Stimulated activated memory B cell treated with anti-CD40 and anti-IgM and Interleukin-4, amounts not matched to agents 10 μg/mL and 1 μg/mL and 100 μg/mL, for 72 hours (primary cell): ENCODE measurements around the gene PRDX2.

ENCODE experiments used
- ATAC-seq: fragments of 150-1000 bp; cut with Tn5 transposase; 2 replicates; pipeline ENCODE4 v1.10.0; 2021
- H3K27ac Mint-ChIP-seq: one replicate; pipeline ENCODE4 v1.8.0; 2022; ENCODE audit warnings: mild to moderate bottlenecking, mixed read lengths
- H3K27me3 Mint-ChIP-seq: one replicate; pipeline ENCODE4 v1.8.0; 2022; ENCODE audit warnings: mixed read lengths
- H3K36me3 Mint-ChIP-seq: one replicate; pipeline ENCODE4 v1.8.0; 2022; ENCODE audit warnings: mixed read lengths
- H3K4me1 Mint-ChIP-seq: one replicate; pipeline ENCODE4 v1.8.0; 2022; ENCODE audit warnings: mixed read lengths
- H3K4me3 Mint-ChIP-seq: one replicate; pipeline ENCODE4 v1.8.0; 2022; ENCODE audit warnings: mild to moderate bottlenecking, moderate library complexity, mixed read lengths
- H3K9me3 Mint-ChIP-seq: one replicate; pipeline ENCODE4 v1.8.0; 2022; ENCODE audit warnings: mixed read lengths

PRDX2 gene

DNA sequence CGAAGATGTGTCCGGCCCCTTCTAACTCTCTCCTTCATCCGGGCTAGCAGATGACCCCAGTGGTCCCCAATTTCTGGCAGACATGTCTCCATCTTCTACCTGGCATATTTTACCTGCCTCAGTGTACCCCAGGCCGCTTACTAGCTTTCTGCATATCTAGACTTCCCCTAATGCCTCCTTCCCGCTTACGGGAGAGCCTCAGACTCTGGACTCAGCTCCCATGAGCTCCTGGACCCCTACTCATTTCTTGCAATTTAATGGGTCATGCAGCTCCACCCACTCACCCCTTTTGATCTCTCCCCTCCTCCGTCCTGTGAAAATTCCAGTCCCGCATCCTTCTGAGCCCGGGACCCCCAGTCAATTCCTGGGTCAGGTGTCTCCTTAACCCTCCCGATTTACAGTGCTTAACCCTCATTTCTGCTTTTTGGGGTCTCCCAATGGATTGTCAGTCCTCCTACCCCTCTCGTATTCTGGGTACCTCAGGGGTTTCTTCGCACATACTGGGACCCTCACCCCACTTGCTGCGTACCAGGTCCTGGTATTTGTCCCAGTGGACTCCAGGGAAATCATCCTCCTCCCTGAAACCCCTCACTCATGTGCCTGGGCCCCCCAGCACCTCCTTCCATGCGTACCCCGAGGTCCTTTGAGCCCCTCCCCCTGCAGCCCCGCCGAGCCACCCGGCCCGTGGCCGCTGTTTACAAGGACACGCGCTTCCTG is 10.8 kb downstream of the PRDX2 start:
- no peaks in the 10 kb centered on the region for H3K27me3 Mint-ChIP-seq
- H3K4me1 Mint-ChIP-seq: peaks cover 41% of the 10 kb centered on the region
- peak overlapping the region; percentile 91 for H3K27ac Mint-ChIP-seq
- peak overlapping the region; percentile 96 for H3K4me3 Mint-ChIP-seq
- no peaks in the 10 kb centered on the region for H3K9me3 Mint-ChIP-seq
- ATAC-seq: no peak
- peaks cover 12% of the 10 kb centered on the region for H3K36me3 Mint-ChIP-seq

DNA sequence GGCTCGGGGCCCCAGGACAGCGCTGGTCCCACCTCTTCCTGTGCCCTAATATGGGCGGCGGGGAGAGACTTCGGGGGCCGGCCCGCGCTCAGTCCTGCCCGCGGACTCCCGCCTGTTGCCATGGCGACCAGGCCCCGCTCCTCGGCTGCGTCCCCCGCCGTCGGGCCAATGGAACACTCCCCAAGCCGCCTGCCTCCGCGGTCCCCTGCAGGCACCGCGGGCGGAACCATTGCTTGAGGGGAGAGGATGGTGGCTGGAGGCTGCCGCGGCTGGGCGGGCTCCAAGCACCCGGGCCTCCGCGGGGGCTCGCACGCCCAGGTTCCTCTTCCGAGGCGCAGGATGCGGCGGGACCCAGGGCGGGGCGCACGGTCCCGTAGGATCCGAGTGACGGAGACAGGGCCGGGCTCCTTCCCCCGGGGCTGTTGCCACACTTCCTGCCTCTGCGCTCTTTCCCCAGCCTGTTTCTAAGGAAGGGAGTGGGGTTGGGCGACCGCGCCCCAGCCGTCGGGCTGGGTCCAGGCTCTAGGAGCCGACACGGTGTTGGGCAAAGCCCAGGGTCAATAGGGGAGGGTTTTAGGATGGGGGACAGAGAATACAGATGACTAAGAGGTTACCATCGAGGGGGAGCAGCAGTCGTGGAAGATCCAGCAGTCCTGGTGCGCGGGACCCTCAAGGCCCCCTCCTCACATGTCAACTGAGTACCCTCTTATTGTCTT is 11.5 kb downstream of the PRDX2 start:
- ATAC-seq: peak; percentile 71
- H3K4me1 Mint-ChIP-seq: peaks cover 37% of the 10 kb centered on the region
- H3K9me3 Mint-ChIP-seq: no peaks in the 10 kb centered on the region
- peak overlapping the region; percentile 96 for H3K4me3 Mint-ChIP-seq
- H3K27me3 Mint-ChIP-seq: no peaks in the 10 kb centered on the region
- H3K27ac Mint-ChIP-seq: peak overlapping the region; percentile 92
- H3K36me3 Mint-ChIP-seq: peaks cover 12% of the 10 kb centered on the region

- peaks cover 12% of the 10 kb centered on the region for H3K36me3 Mint-ChIP-seq
- peak overlapping the region; percentile 96 for H3K4me3 Mint-ChIP-seq
- H3K27me3 Mint-ChIP-seq: no peaks in the 10 kb centered on the region
- peak overlapping the region; percentile 92 for H3K27ac Mint-ChIP-seq
- peaks cover 31% of the 10 kb centered on the region for H3K4me1 Mint-ChIP-seq
- ATAC-seq: no peak
- H3K9me3 Mint-ChIP-seq: no peaks in the 10 kb centered on the region
These were observed 12.3 kb downstream of the PRDX2 start for GRCh38 chr19:12789098-12789903.

GRCh38 chr19:12788682-12789097 is 12.9 kb downstream of the PRDX2 start:
- Mint-ChIP-seq H3K4me1 (peaks cover 25% of the 10 kb centered on the region), H3K36me3 (peaks cover 12% of the 10 kb centered on the region), H3K9me3 (no peaks in the 10 kb centered on the region), H3K27ac (peak overlapping the region; percentile 92), H3K4me3 (peak overlapping the region; percentile 90), H3K27me3 (no peaks in the 10 kb centered on the region)
- peak; percentile 0 for ATAC-seq

- Mint-ChIP-seq H3K4me3 (peak overlapping the region; percentile 90), H3K4me1 (peaks cover 25% of the 10 kb centered on the region)
- ATAC-seq: no peak
These were observed 13.4 kb downstream of the PRDX2 start for GRCh38 chr19:12788042-12788681.

DNA sequence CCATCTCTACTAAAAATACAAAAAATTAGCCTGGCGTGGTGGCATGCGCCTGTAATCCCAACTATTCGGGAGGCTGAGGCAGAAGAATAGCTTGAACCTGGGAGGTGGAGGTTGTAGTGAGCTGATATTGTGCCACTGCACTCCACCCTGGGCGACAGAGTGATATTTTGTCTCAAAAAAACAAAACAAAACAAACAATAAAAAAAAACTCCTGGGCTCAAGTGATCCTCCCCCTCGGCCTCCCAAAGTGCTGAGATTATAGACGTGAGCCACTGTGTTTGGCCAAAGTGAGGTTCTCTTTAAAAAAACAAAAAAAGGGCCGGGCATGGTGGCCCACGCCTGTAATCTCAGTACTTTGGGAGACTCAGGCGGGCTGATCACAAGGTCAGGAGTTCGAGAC is 14.1 kb downstream of the PRDX2 start:
- peaks cover 2% of the 10 kb centered on the region for H3K36me3 Mint-ChIP-seq
- no peaks in the 10 kb centered on the region for H3K9me3 Mint-ChIP-seq
- peaks cover 25% of the 10 kb centered on the region for H3K4me1 Mint-ChIP-seq
- ATAC-seq: no peak
- H3K4me3 Mint-ChIP-seq: no peak overlapping the region
- H3K27me3 Mint-ChIP-seq: no peaks in the 10 kb centered on the region
- peak overlapping the region; percentile 92 for H3K27ac Mint-ChIP-seq

More at GRCh38 chr19:12788042-12788681, 13.4 kb downstream of the PRDX2 start:
- H3K27ac Mint-ChIP-seq: peak overlapping the region; percentile 92
- H3K27me3 Mint-ChIP-seq: no peaks in the 10 kb centered on the region
- H3K9me3 Mint-ChIP-seq: no peaks in the 10 kb centered on the region
- H3K36me3 Mint-ChIP-seq: peaks cover 9% of the 10 kb centered on the region

DNA sequence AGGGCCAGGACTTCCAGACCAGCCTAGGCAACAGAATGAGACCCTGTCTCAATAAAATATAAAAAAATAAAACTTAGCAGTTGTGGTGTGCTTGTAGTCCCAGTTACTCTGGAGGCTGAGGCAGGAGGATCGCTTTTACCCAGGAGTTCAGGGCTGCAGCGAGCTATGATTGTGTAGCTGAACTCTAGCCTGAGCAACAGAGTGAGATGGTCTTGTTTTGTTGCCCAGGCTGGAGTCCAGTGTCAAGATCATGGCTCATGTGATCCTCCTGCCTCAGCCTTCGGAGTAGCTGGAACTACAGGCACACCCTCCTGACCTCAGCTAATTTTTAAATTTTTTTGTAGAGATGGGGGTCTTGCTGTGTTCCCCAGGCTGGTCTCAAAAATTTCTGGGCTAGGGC is 14.6 kb downstream of the PRDX2 start:
- no peaks in the 10 kb centered on the region for H3K36me3 Mint-ChIP-seq
- no peaks in the 10 kb centered on the region for H3K9me3 Mint-ChIP-seq
- peaks cover 30% of the 10 kb centered on the region for H3K4me1 Mint-ChIP-seq
- H3K27ac Mint-ChIP-seq: no peak overlapping the region
- ATAC-seq: no peak
- H3K27me3 Mint-ChIP-seq: no peaks in the 10 kb centered on the region
- no peak overlapping the region for H3K4me3 Mint-ChIP-seq

GRCh38 chr19:12786141-12786870 is 15.3 kb downstream of the PRDX2 start:
- ATAC-seq: no peak
- Mint-ChIP-seq H3K9me3 (no peaks in the 10 kb centered on the region), H3K27ac (no peak overlapping the region), H3K36me3 (no peaks in the 10 kb centered on the region), H3K4me3 (no peak overlapping the region), H3K27me3 (no peaks in the 10 kb centered on the region), H3K4me1 (peaks cover 36% of the 10 kb centered on the region)

- Mint-ChIP-seq H3K36me3 (no peaks in the 10 kb centered on the region), H3K27ac (no peak overlapping the region), H3K9me3 (no peaks in the 10 kb centered on the region), H3K4me3 (no peak overlapping the region), H3K27me3 (no peaks in the 10 kb centered on the region), H3K4me1 (peaks cover 29% of the 10 kb centered on the region)
- no peak for ATAC-seq
These were observed 16.1 kb downstream of the PRDX2 start for GRCh38 chr19:12785431-12786031.

DNA sequence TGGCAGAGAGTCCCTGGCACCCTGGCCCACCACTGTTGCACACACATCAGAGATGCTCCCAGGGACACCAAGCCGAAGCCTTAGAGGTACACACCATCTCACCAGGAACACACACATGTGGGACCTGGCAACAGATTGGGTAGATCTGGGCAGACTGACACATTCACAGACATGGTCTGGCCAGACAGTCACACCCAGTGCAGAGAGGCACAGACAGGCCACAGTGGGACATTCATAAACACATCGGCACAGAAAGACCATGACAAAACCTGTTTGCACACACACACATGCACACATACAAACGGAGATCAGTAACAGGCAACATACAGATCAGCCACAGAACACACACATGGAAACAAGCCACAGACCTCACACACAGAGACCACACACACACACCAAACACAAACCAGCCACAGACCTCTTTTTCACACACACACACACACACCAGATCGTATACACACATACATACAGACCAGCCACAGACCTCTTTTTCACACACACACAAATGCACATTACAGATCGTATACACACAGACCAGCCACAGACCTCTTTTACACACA is 16.6 kb downstream of the PRDX2 start:
- H3K27me3 Mint-ChIP-seq: no peaks in the 10 kb centered on the region
- H3K9me3 Mint-ChIP-seq: no peaks in the 10 kb centered on the region
- H3K4me3 Mint-ChIP-seq: no peak overlapping the region
- peaks cover 25% of the 10 kb centered on the region for H3K4me1 Mint-ChIP-seq
- no peaks in the 10 kb centered on the region for H3K36me3 Mint-ChIP-seq
- ATAC-seq: no peak
- no peak overlapping the region for H3K27ac Mint-ChIP-seq

- no peak for ATAC-seq
- peaks cover 27% of the 10 kb centered on the region for H3K4me1 Mint-ChIP-seq
- no peak overlapping the region for H3K4me3 Mint-ChIP-seq
- H3K27me3 Mint-ChIP-seq: no peaks in the 10 kb centered on the region
- no peaks in the 10 kb centered on the region for H3K36me3 Mint-ChIP-seq
- H3K9me3 Mint-ChIP-seq: no peaks in the 10 kb centered on the region
- H3K27ac Mint-ChIP-seq: no peak overlapping the region
These were observed 17.2 kb downstream of the PRDX2 start for GRCh38 chr19:12784394-12784870.

- H3K27me3 Mint-ChIP-seq: no peaks in the 10 kb centered on the region
- peak overlapping the region; percentile 50 for H3K4me3 Mint-ChIP-seq
- H3K4me1 Mint-ChIP-seq: peaks cover 27% of the 10 kb centered on the region
- H3K27ac Mint-ChIP-seq: no peak overlapping the region
- H3K9me3 Mint-ChIP-seq: no peaks in the 10 kb centered on the region
- no peaks in the 10 kb centered on the region for H3K36me3 Mint-ChIP-seq
- no peak for ATAC-seq
These were observed 17.7 kb downstream of the PRDX2 start for GRCh38 chr19:12783849-12784393.

- H3K9me3 Mint-ChIP-seq: no peaks in the 10 kb centered on the region
- no peak overlapping the region for H3K27ac Mint-ChIP-seq
- H3K4me3 Mint-ChIP-seq: peak overlapping the region; percentile 50
- H3K36me3 Mint-ChIP-seq: no peaks in the 10 kb centered on the region
- peak; percentile 3 for ATAC-seq
- no peaks in the 10 kb centered on the region for H3K27me3 Mint-ChIP-seq
- H3K4me1 Mint-ChIP-seq: peaks cover 27% of the 10 kb centered on the region
These were observed 18.2 kb downstream of the PRDX2 start for GRCh38 chr19:12783291-12783848.
